SU-DHL-6 (cell line): ENCODE results near the gene CDK14.

Experiments
- H2AFZ ChIP-seq: fragments of 200-600 bp; sonication (generic); 2 replicates; pipeline ENCODE4 v1.6.1; 2014; ENCODE audit warnings: low read depth, mild to moderate bottlenecking, moderate library complexity, mixed read lengths, antibody characterized with exemption, low read length; ENCODE audit not compliant: severe bottlenecking
- H3F3A ChIP-seq: fragments of 200-600 bp; shearing (Covaris generic); 2 replicates; pipeline ENCODE4 v1.6.0; 2016; ENCODE audit warnings: antibody characterized with exemption, mild to moderate bottlenecking; ENCODE audit not compliant: insufficient read depth
- H3K27ac ChIP-seq: fragments of 200-600 bp; sonication (generic); 2 replicates; pipeline ENCODE4 v1.5.1; 2016; ENCODE audit warnings: low read depth, mild to moderate bottlenecking, low read length, moderate library complexity, mixed read lengths
- H3K27me3 ChIP-seq: fragments of 200-600 bp; sonication (generic), shearing (Covaris generic); 2 replicates; pipeline ENCODE4 v1.6.0; 2014; ENCODE audit warnings: mild to moderate bottlenecking, low read length
- H3K36me3 ChIP-seq: fragments of 200-600 bp; sonication (generic); 2 replicates; pipeline ENCODE4 v1.6.1; 2014; ENCODE audit warnings: mild to moderate bottlenecking, low read length, mixed read lengths
- H3K4me2 ChIP-seq: fragments of 300-600, 200-600 bp; shearing (Covaris generic), sonication (generic); 2 replicates; pipeline ENCODE4 v1.6.0; 2014; ENCODE audit warnings: low read length, low read depth, mild to moderate bottlenecking; ENCODE audit not compliant: poor library complexity, severe bottlenecking
- H3K4me3 ChIP-seq: fragments of 200-600 bp; sonication (generic); 2 replicates; pipeline ENCODE4 v1.5.1; 2014; ENCODE audit warnings: antibody characterized with exemption, low read length, mild to moderate bottlenecking, mixed read lengths; ENCODE audit not compliant: insufficient read depth, poor library complexity, severe bottlenecking
- H3K79me2 ChIP-seq: fragments of 200-600 bp; sonication (generic); 2 replicates; pipeline ENCODE4 v1.6.1; 2014; ENCODE audit warnings: mild to moderate bottlenecking, low read length, moderate library complexity; ENCODE audit not compliant: insufficient read depth
- H3K9ac ChIP-seq: fragments of 200-600 bp; sonication (generic); 2 replicates; pipeline ENCODE4 v1.7.0; 2014; ENCODE audit warnings: mild to moderate bottlenecking, low read length
- H3K9me2 ChIP-seq: fragments of 200-600 bp; sonication (generic); replicated peaks from 2 replicates; pipeline ENCODE4 v1.6.1; 2014; ENCODE audit warnings: low read length; ENCODE audit not compliant: insufficient read depth
- H3K9me3 ChIP-seq: fragments of 200-600 bp; sonication (generic); 2 replicates; pipeline ENCODE4 v1.6.1; 2014; ENCODE audit warnings: low read length, mixed read lengths; ENCODE audit not compliant: insufficient read depth
- H4K20me1 ChIP-seq: fragments of 200-600 bp; sonication (generic); 2 replicates; pipeline ENCODE4 v1.6.1; 2014; ENCODE audit warnings: low read depth, mild to moderate bottlenecking, antibody characterized with exemption, low read length, moderate library complexity, mixed read lengths
- CTCF ChIP-seq: fragments of 200-600 bp; sonication (generic); IDR thresholded peaks from one replicate; pipeline ENCODE4 v1.5.1; 2017; ENCODE audit warnings: antibody characterized with exemption, mild to moderate bottlenecking, low read length, moderate library complexity; ENCODE audit not compliant: insufficient read depth, poor library complexity, severe bottlenecking
- EZH2phosphoT487 ChIP-seq: fragments of 200-600 bp; sonication (generic), shearing (Covaris generic); conservative IDR thresholded peaks from 2 replicates; pipeline ENCODE4 v1.6.1; 2018; ENCODE audit warnings: mild to moderate bottlenecking, antibody characterized with exemption, low read length, moderate library complexity, mixed read lengths

Gene CDK14

DNA sequence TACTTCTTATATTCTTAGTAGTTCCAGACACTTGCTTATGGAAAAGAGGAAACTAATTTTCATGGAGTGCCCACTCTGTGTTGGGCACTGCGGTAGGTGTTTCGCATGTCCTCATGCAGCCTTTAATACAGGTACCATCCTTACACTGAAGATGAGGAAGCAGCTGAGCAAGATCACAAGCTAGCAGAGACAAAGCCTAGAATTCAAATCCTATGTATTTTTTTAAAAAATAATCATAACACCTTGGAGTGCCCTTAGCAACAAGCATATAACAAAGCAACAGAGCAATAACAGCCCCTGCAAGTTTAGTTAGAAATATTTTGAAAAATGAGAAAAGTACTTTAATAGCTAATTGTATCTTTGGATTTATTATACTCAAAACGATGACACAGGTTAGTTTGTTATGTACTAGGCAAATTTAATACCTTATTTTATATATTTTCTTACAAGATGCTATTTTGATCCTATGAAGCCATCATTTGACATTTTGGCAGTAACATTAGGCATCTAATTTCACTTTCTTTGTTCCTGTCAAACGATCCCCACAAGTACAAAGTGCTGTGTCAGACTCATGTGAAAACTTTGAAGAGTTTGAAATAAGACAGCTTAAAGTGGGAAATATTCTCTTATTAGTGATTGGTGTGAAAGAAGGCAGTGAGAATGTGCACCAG is 245.8 kb downstream of the CDK14 start:
- H3K9me3 ChIP-seq, result no peaks in the 10 kb centered on the region
- H3F3A ChIP-seq, result peaks cover 9% of the 10 kb centered on the region; the same call in 1 of the 2 replicates
- H2AFZ ChIP-seq, result no peak overlapping the region
- H3K9ac ChIP-seq, result peak overlapping the region; percentile 20; the same call in 1 of the 2 replicates
- peak overlapping the region; percentile 37 for H3K27ac ChIP-seq
- H4K20me1 ChIP-seq, result no peaks in the 10 kb centered on the region
- H3K9me2 ChIP-seq, result no peaks in the 10 kb centered on the region
- peaks cover 13% of the 10 kb centered on the region; the same call in 1 of the 2 replicates for H3K36me3 ChIP-seq
- TF ChIP-seq EZH2phosphoT487, result no peak
- TF ChIP-seq CTCF, result no peak
- H3K4me2 ChIP-seq, result peak overlapping the region; percentile 41
- no peak overlapping the region for H3K4me3 ChIP-seq
- H3K27me3 ChIP-seq, result no peaks in the 10 kb centered on the region
- peaks cover 87% of the 10 kb centered on the region for H3K79me2 ChIP-seq

DNA sequence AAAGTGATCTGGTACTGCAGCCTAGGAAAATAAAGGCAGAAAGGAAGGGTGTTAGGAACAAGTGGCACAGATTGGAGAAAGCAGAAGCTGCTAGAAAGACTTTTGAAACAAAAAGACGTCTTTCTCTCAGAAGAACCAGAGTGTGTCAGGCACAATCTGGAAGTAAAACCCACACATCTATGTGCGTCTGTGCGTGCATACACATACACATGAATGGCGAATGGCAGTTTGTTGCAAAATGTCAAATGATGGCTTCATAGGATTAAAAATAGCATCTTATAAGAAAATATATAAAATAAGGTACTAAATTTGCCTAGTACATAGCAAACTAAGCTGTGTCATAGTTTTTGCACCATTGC is 246.3 kb downstream of the CDK14 start:
- H3K27ac ChIP-seq, result peak overlapping the region; percentile 37
- H2AFZ ChIP-seq, result no peak overlapping the region
- H3K27me3 ChIP-seq, result no peaks in the 10 kb centered on the region
- H3K79me2 ChIP-seq, result peaks cover 86% of the 10 kb centered on the region
- peak overlapping the region; percentile 20; the same call in 1 of the 2 replicates for H3K9ac ChIP-seq
- H3K4me3 ChIP-seq, result no peak overlapping the region
- peak overlapping the region; percentile 41 for H3K4me2 ChIP-seq
- H3K9me2 ChIP-seq, result no peaks in the 10 kb centered on the region
- H4K20me1 ChIP-seq, result no peaks in the 10 kb centered on the region
- TF ChIP-seq CTCF, result no peak
- no peak for TF ChIP-seq EZH2phosphoT487
- H3K9me3 ChIP-seq, result no peaks in the 10 kb centered on the region
- peaks cover 9% of the 10 kb centered on the region; the same call in 1 of the 2 replicates for H3F3A ChIP-seq
- peaks cover 11% of the 10 kb centered on the region; the same call in 1 of the 2 replicates for H3K36me3 ChIP-seq

GRCh38 chr7:90843472-90843871 is 247.4 kb downstream of the CDK14 start:
- H3K9me3 ChIP-seq, result no peaks in the 10 kb centered on the region
- H2AFZ ChIP-seq, result no peak overlapping the region
- no peaks in the 10 kb centered on the region for H3K9me2 ChIP-seq
- H3K27ac ChIP-seq, result no peak overlapping the region
- H3K4me2 ChIP-seq, result no peak overlapping the region
- H3K79me2 ChIP-seq, result peaks cover 89% of the 10 kb centered on the region
- no peak overlapping the region for H3K9ac ChIP-seq
- H3K4me3 ChIP-seq, result no peak overlapping the region
- no peaks in the 10 kb centered on the region for H3K27me3 ChIP-seq
- TF ChIP-seq EZH2phosphoT487 (no peak), CTCF (no peak)
- peaks cover 11% of the 10 kb centered on the region; the same call in 1 of the 2 replicates for H3K36me3 ChIP-seq
- H3F3A ChIP-seq, result peaks cover 9% of the 10 kb centered on the region; the same call in 1 of the 2 replicates
- no peaks in the 10 kb centered on the region for H4K20me1 ChIP-seq
